Measurements from ENCODE around the gene MICU1.

- TF ChIP-seq CTCF (IDR thresholded peaks at IDR 0.05): no peak
- no peak for TF ChIP-seq POLR2A (IDR thresholded peaks at IDR 0.05)
These were observed 23.4 kb upstream of the MICU1 start for GRCh38 chr10:72649291-72649690.
